SH-SY5Y (cell line): Measurements from ENCODE around the gene APLP1.

Source experiments
- GATA2 ChIP-seq: IDR thresholded peaks from 2 replicates; pipeline ENCODE4 v1.6.1; 2011; ENCODE audit warnings: mild to moderate bottlenecking, low read depth, low read length
- GATA3 ChIP-seq: IDR thresholded peaks from 2 replicates; pipeline ENCODE4 v1.6.1; 2011; ENCODE audit warnings: low read depth, mild to moderate bottlenecking, low read length, moderate library complexity

- TF ChIP-seq GATA2 (no peak), GATA3 (no peak)
Observed at GRCh38 chr19:35853038-35853756, 15.2 kb upstream of the APLP1 start.
